NCI-H460 (cell line): ENCODE data around the gene SLC5A3. TPM values are rescaled to one million over a fixed set of nuclear protein-coding genes. Genes with fewer than 3 reads are reported as not detected.

Source experiments
- DNase-seq: peaks from one replicate; pipeline ENCODE4 v3.0.0-alpha.2; 2016; ENCODE audit warnings: low read depth; ENCODE audit errors: extremely low read depth
- total RNA-seq: library from RNA; depleted of rRNA; stranded (reverse); fragments of >200 nt; shearing (Covaris generic); gene quantifications from 2 replicates; pipeline ENCODE4 v1.2.3, GENCODE V29; 2014; rRNA removed

The SLC5A3 gene
- total RNA-seq, 1 experiment from 2014 or later: 8.5 TPM

GRCh38 chr21:34094949-34095348 is 21.6 kb downstream of the SLC5A3 start:
- no peak for DNase-seq

- DNase-seq: no peak
Measured at GRCh38 chr21:34097442-34097841, 24.1 kb downstream of the SLC5A3 start.

- DNase-seq: no peak
Measured at GRCh38 chr21:34100337-34100736, 27.0 kb downstream of the SLC5A3 start.

GRCh38 chr21:34100790-34101189 is 27.4 kb downstream of the SLC5A3 start:
- DNase-seq: no peak

- no peak for DNase-seq
Measured at GRCh38 chr21:34105947-34106541, 32.7 kb downstream of the SLC5A3 start.

GRCh38 chr21:34107606-34108005 is 34.2 kb downstream of the SLC5A3 start:
- DNase-seq: no peak

GRCh38 chr21:34109075-34109474 is 35.7 kb downstream of the SLC5A3 start:
- DNase-seq: no peak

GRCh38 chr21:34110594-34111202 is 37.3 kb downstream of the SLC5A3 start:
- DNase-seq: no peak

GRCh38 chr21:34112316-34113033 is 39.1 kb downstream of the SLC5A3 start:
- no peak for DNase-seq

- no peak for DNase-seq
Measured at GRCh38 chr21:34113842-34114241, 40.5 kb downstream of the SLC5A3 start.

- no peak for DNase-seq
Measured at GRCh38 chr21:34115160-34115559, 41.8 kb downstream of the SLC5A3 start.

GRCh38 chr21:34116569-34116968 is 43.2 kb downstream of the SLC5A3 start:
- DNase-seq: no peak

GRCh38 chr21:34120867-34121266 is 47.5 kb downstream of the SLC5A3 start:
- no peak for DNase-seq

- DNase-seq: no peak
Measured at GRCh38 chr21:34122047-34122446, 48.7 kb downstream of the SLC5A3 start.

Other genes with a start within 250 kb of the SLC5A3 start
- 224 and 246 TPM in 2 replicates for gene ATP5PO, start 157.8 kb upstream of the SLC5A3 start, total RNA-seq
- gene MRPS6, start within 50 bp of the SLC5A3 start, total RNA-seq: 16.5 and 20.3 TPM in 2 replicates